ENCODE data around the gene SH3BP5L.

GRCh38 chr1:248840946-248841345 is 15.2 kb upstream of the SH3BP5L start:
- TF ChIP-seq CTCF (conservative IDR thresholded peaks at IDR 0.05; ENCODE audit: low read depth in 2 of 2) (no peak), EZH2 (IDR thresholded peaks at IDR 0.05; ENCODE audit: low read depth, unreplicated experiment) (no peak), REST (IDR thresholded peaks at IDR 0.05; ENCODE audit: unreplicated experiment) (no peak), JUNB (IDR thresholded peaks at IDR 0.05; ENCODE audit: unreplicated experiment) (no peak), EZH2phosphoT487 (IDR thresholded peaks at IDR 0.05; ENCODE audit: unreplicated experiment) (no peak), CREB1 (CRISPR knock-in tag; IDR thresholded peaks at IDR 0.05; ENCODE audit: low read depth) (no peak), ZNF114 (CRISPR knock-in tag; IDR thresholded peaks at IDR 0.05) (no peak), POLR2AphosphoS5 (IDR thresholded peaks at IDR 0.05; ENCODE audit: low read depth) (no peak), ETS1 (IDR thresholded peaks at IDR 0.05) (no peak)

Data from GM23338 (cell line).